WTC11 (cell line): ENCODE results near the gene HOXA10. TPM values are rescaled to one million over a fixed set of nuclear protein-coding genes. Genes with fewer than 3 reads are reported as not detected.

Experiments used
- ATAC-seq: fragments of 200-7000 bp; cut with Tn5 transposase; 2 replicates; pipeline ENCODE4 v1.10.0; 2021; ENCODE audit warnings: mild to moderate bottlenecking, moderate library complexity
- CTCF ChIA-PET: fragments of 300-600 bp; sonication (Branson Sonifier 250); formaldehyde crosslinking; loops from one replicate; lab custom pipeline; 2021; ENCODE audit warnings: antibody characterized with exemption; lab: Charles Lee
- POLR2A ChIA-PET: fragments of 350-600 bp; sonication (Branson Sonifier 250); formaldehyde crosslinking; loops from one replicate; lab custom pipeline; 2021; ENCODE audit warnings: antibody characterized with exemption; lab: Charles Lee
- DNase-seq: peaks from one replicate; pipeline ENCODE4 v3.0.0; 2021; ENCODE audit warnings: low spot score
- H3K27ac Mint-ChIP-seq: 2 replicates; pipeline ENCODE4 v1.8.0; 2021; ENCODE audit warnings: mixed read lengths
- H3K27me3 Mint-ChIP-seq: 2 replicates; pipeline ENCODE4 v1.8.0; 2021; ENCODE audit warnings: low read depth, mild to moderate bottlenecking, moderate library complexity, mixed read lengths
- H3K36me3 Mint-ChIP-seq: 2 replicates; pipeline ENCODE4 v1.8.0; 2021; ENCODE audit warnings: mixed read lengths
- H3K4me1 Mint-ChIP-seq: 2 replicates; pipeline ENCODE4 v1.8.0; 2022; ENCODE audit warnings: mixed read lengths
- H3K4me3 Mint-ChIP-seq: 2 replicates; pipeline ENCODE4 v1.8.0; 2021; ENCODE audit warnings: mild to moderate bottlenecking, moderate library complexity, mixed read lengths
- H3K9me3 Mint-ChIP-seq: 2 replicates; pipeline ENCODE4 v1.8.0; 2021; ENCODE audit warnings: mixed read lengths
- AFF4 ChIP-seq: sonication (generic); formaldehyde crosslinking; IDR thresholded peaks from 2 replicates; pipeline ENCODE4 v1.8.1; 2023; ENCODE audit warnings: mild to moderate bottlenecking, missing genetic modification reagents, borderline replicate concordance
- ATF6 ChIP-seq: sonication (generic); formaldehyde crosslinking; IDR thresholded peaks from 2 replicates; pipeline ENCODE4 v1.8.1; 2023; ENCODE audit warnings: mild to moderate bottlenecking, missing genetic modification reagents
- E2F1 ChIP-seq: sonication (generic); formaldehyde crosslinking; IDR thresholded peaks from 2 replicates; pipeline ENCODE4 v1.8.0; 2022; ENCODE audit warnings: mild to moderate bottlenecking, missing genetic modification reagents
- GRHL2 ChIP-seq: fragments of 250-450 bp; sonication (Bioruptor Pico); IDR thresholded peaks from 2 replicates; pipeline ENCODE4 v1.8.0; 2022; ENCODE audit warnings: mild to moderate bottlenecking, moderate library complexity; ENCODE audit not compliant: insufficient replicate concordance, severe bottlenecking
- HMGA2 ChIP-seq: fragments of 250-450 bp; sonication (Bioruptor Pico); IDR thresholded peaks from 2 replicates; pipeline ENCODE4 v1.4.0; 2021; ENCODE audit warnings: mild to moderate bottlenecking, moderate library complexity
- IRF1 ChIP-seq: sonication (generic); formaldehyde crosslinking; IDR thresholded peaks from 2 replicates; pipeline ENCODE4 v1.8.0; 2023; ENCODE audit warnings: missing genetic modification reagents
- MAX ChIP-seq: sonication (generic); formaldehyde crosslinking; IDR thresholded peaks from 2 replicates; pipeline ENCODE4 v1.8.0; 2022; ENCODE audit warnings: mild to moderate bottlenecking, missing genetic modification reagents
- NR3C1 ChIP-seq: sonication (generic); formaldehyde crosslinking; conservative IDR thresholded peaks from 2 replicates; pipeline ENCODE4 v1.8.1; 2023; ENCODE audit warnings: low read depth, mild to moderate bottlenecking, missing genetic modification reagents
- RELA ChIP-seq: sonication (generic); formaldehyde crosslinking; IDR thresholded peaks from 2 replicates; pipeline ENCODE4 v1.8.1; 2022; ENCODE audit warnings: missing genetic modification reagents, mild to moderate bottlenecking, borderline replicate concordance
- ZNF219 ChIP-seq: sonication (generic); formaldehyde crosslinking; IDR thresholded peaks from 2 replicates; pipeline ENCODE4 v1.8.0; 2023; ENCODE audit warnings: missing genetic modification reagents, mild to moderate bottlenecking, borderline replicate concordance
- ZNF317 ChIP-seq: sonication (generic); formaldehyde crosslinking; IDR thresholded peaks from 2 replicates; pipeline ENCODE4 v1.8.1; 2023; ENCODE audit warnings: low read depth, mild to moderate bottlenecking, moderate library complexity, missing genetic modification reagents, borderline replicate concordance
- ZNF423 ChIP-seq: fragments of 250-450 bp; sonication (Bioruptor Pico); IDR thresholded peaks from 2 replicates; pipeline ENCODE4 v2.1.2; 2022; ENCODE audit warnings: mild to moderate bottlenecking, moderate library complexity
- total RNA-seq: library from RNA; stranded (reverse); gene quantifications from 3 replicates; pipeline ENCODE4 v1.2.3, GENCODE V29; 2021

HOXA10 gene
- total RNA-seq, 1 experiment from 2014 or later, result 0.07 TPM

- no peak for DNase-seq
These were observed 26.9 kb upstream of the HOXA10 start for GRCh38 chr7:27200761-27201579.

GRCh38 chr7:27199849-27200760, 26.0 kb upstream of the HOXA10 start, which contains the start of gene HOXA13:
HOXA13 (minus strand) TSS chr7:27200091; CDS start chr7:27200077, 14 bp downstream.
- POLR2A ChIA-PET, result interaction anchor here (0.7 to 1.4 kb wide), 3 partner anchors 12 to 49 kb away, joined by 3 read pairs; no protein-coding TSS in a partner anchor
- H3K27me3 Mint-ChIP-seq, result peaks cover 96% of the 10 kb centered on the region

More at GRCh38 chr7:27200761-27201579, 26.9 kb upstream of the HOXA10 start:
- POLR2A ChIA-PET, result interaction anchor here (0.7 kb wide), 1 partner anchor 24 kb away, joined by 3 read pairs; no protein-coding TSS in a partner anchor
- no peak for ATAC-seq
- CTCF ChIA-PET, result interaction anchor here (1.2 to 2.8 kb wide), 6 partner anchors 21 to 893 kb away, joined by 3 to 20 read pairs (median 10); no protein-coding TSS in a partner anchor
- Mint-ChIP-seq H3K4me1 (peaks cover 34% of the 10 kb centered on the region), H3K9me3 (no peaks in the 10 kb centered on the region), H3K4me3 (peak overlapping the region; percentile 49), H3K27ac (no peak overlapping the region), H3K27me3 (peaks cover 96% of the 10 kb centered on the region), H3K36me3 (no peaks in the 10 kb centered on the region)
- TF ChIP-seq GRHL2, result no peak
- TF ChIP-seq ATF6 (CRISPR knock-in tag), result no peak
- TF ChIP-seq RELA, result no peak
- no peak for TF ChIP-seq HMGA2 (CRISPR knock-in tag)
- TF ChIP-seq MAX (CRISPR knock-in tag), result no peak

More at GRCh38 chr7:27199849-27200760, 26.0 kb upstream of the HOXA10 start, which contains the start of gene HOXA13:
- H3K4me3 Mint-ChIP-seq, result peak within 1 kb of the TSS; percentile 71
- TF ChIP-seq NR3C1 (CRISPR knock-in tag) (no peak), IRF1 (CRISPR knock-in tag) (no peak), E2F1 (no peak), ZNF219 (no peak), ZNF317 (CRISPR knock-in tag) (no peak), ZNF423 (CRISPR knock-in tag) (peak; percentile 48; the same call in 1 of the 2 replicates), AFF4 (no peak)
- peaks cover 26% of the 10 kb centered on the region for H3K4me1 Mint-ChIP-seq
- H3K9me3 Mint-ChIP-seq, result no peaks in the 10 kb centered on the region
- ATAC-seq, result peak; percentile 41
- H3K27ac Mint-ChIP-seq, result no peak within 1 kb of the TSS
- no peaks in the 10 kb centered on the region for H3K36me3 Mint-ChIP-seq
- CTCF ChIA-PET, result interaction anchor here (0.9 to 2.5 kb wide), 10 partner anchors 9 to 894 kb away, joined by 3 to 20 read pairs (median 5); partner anchors contain the start of genes HIBADH and HOXA5
- no peak for DNase-seq
